ENCODE results near the gene NPHP4.
A peak's percentile ranks its signal among the peaks of the same experiment; 100 is the strongest.

The NPHP4 gene

GRCh38 chr1:5992026-5992813 lies at the start of gene NPHP4:
NPHP4 (minus strand) TSS chr1:5992425; CDS start chr1:5986289, 6,136 bp downstream.
- peak; percentile 98 for DNase-seq (ENCODE audit: low spot score)

DNA sequence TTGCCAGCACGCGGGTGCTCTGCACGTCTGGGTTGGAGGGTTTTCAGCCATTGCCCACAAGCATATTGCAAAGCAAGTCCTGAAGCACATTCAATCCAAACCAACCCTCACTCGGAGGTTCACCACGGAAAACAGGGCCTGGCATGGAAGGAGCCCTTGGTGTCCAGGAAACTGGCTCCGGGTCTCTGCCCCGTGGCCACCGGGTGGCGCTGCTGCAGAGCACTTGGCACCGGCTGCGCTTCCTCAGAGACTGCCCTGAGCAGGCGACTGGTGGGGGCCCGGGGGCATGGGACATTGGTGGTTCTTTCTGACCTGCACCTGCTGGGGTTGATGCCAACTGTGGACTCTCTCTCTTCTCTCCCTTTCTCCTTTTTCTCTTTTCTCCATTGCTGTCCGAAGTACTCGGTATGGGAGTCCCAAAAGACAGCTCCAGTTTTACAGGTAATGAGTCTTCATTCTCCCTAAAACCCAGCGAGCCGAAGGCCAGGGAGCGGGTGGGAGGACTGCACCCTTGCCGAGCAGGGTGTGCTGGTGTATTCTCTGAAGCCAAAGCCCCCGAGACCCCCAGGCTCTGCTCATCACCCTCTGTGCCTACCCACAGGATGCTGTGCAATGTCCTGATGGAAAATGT lies 49.3 kb upstream of the NPHP4 start:
- DNase-seq (ENCODE audit: low spot score), result peak; percentile 53

GRCh38 chr1:6040861-6041415 lies 48.7 kb upstream of the NPHP4 start:
- no peak for DNase-seq (ENCODE audit: low spot score)

- no peak for DNase-seq (ENCODE audit: low spot score)
These were observed 48.2 kb upstream of the NPHP4 start for GRCh38 chr1:6040444-6040843.

- no peak for DNase-seq (ENCODE audit: low spot score)
These were observed 46.8 kb upstream of the NPHP4 start for GRCh38 chr1:6039031-6039430.

DNA sequence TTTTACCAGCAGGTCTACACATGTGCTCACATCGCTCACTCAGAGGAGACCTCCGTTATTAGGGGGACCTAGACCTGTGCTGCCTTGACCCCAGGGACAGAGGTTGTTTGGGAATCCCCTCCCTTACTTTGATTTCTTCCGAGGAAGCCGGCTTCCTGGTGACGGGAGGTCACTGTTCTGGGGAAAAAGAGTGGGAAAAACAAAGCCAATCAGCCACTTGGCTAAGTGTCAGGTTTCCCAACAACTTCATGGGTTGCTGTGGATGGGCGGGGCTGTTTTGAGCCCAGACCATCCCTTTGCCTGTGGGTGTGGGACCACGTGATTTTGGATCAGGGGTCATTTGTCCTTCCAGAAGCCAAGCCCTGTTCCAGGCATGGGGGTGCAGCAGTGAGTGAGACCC lies 46.4 kb upstream of the NPHP4 start:
- DNase-seq (ENCODE audit: low spot score), result no peak

DNA sequence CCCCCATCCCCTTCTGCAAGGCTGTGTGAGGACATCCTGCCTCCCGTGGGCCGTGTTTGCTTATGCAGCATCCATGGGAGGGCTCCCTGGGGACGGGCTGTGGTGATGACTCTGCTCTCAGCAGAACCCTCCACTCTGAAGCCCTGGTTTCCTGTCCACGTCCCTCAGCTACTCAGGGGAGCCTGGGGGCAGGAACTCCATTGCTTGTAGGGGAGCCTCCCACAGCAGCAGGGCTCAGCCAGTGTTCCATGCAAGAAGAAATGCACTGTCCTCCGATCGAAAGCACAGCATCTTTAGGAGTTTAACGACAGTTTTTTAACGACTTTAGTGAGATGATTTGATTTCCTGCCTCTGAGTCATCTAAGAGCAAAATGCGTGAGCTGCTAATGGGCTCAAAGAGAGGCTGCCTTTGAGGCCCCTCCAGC lies 45.1 kb upstream of the NPHP4 start:
- peak; percentile 67 for DNase-seq (ENCODE audit: low spot score)

DNA sequence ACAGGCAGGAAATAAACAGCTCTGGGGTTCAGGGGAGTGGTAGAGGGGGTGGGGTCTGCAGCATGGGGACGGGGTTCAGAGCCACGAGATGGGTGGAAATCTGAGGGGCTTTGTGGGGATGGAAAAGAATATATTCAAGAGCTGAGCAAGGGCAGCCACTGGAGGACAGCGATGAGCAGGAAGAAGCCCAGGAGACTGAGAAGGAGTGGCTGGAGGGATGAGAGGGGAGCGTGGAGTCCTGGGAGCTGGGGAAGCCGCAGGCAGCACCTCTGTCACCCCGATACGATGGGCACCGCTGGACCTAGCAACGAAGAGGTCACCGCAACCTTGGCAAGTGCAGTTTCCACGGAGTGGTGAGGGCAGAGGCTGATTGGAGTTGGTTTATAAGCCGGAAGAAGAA lies 43.5 kb upstream of the NPHP4 start:
- no peak for DNase-seq (ENCODE audit: low spot score)

GRCh38 chr1:6035303-6035702 lies 43.1 kb upstream of the NPHP4 start:
- DNase-seq (ENCODE audit: low spot score), result no peak

GRCh38 chr1:6034750-6035096 lies 42.5 kb upstream of the NPHP4 start:
- DNase-seq (ENCODE audit: low spot score), result no peak

GRCh38 chr1:6033986-6034749 lies 41.9 kb upstream of the NPHP4 start:
- DNase-seq (ENCODE audit: low spot score), result peak; percentile 21

GRCh38 chr1:6033124-6033523 lies 40.9 kb upstream of the NPHP4 start:
- no peak for DNase-seq (ENCODE audit: low spot score)

GRCh38 chr1:6030547-6031261 lies 38.5 kb upstream of the NPHP4 start:
- DNase-seq (ENCODE audit: low spot score), result no peak

GRCh38 chr1:6030132-6030531 lies 37.9 kb upstream of the NPHP4 start:
- no peak for DNase-seq (ENCODE audit: low spot score)

GRCh38 chr1:6029351-6029750 lies 37.1 kb upstream of the NPHP4 start:
- no peak for DNase-seq (ENCODE audit: low spot score)

DNA sequence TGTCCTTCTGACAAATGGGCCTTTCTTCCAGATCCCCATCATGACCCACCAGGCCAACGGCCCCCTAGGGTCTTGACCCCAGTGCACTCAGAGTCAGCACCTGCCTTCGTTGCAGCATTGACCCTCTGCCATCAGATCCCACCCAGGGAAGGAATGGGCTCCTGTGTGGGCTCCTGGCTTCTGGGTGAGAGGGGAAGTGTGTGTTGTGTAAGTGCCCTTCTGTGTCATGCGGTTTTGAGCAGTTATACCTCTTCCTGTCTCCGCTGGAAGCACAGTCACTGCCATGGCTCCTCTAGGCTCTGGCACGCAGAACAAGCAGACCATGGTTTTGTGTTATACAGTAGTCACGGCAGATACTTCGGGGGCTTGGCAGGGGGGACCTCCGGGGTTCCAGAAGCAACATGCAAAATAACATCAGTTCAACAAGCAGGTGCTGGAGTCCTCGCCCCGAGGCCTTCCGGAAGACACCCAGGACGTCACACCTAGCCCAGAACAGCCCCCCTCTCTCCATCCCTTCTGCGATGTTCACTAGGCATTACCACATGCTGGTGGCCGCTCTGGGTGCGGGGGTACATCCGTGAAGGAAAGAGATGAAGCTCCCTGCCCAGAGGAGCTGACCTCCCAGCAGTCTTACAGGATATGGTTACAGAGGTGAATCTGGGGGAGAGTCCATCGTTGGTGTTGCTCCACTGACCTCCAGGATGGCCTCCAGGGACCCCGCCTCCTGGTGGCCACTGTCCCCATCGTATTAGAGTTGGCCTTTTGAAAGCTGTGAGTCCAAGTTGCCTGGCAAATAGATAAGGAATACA lies 36.0 kb upstream of the NPHP4 start:
- no peak for DNase-seq (ENCODE audit: low spot score)

DNA sequence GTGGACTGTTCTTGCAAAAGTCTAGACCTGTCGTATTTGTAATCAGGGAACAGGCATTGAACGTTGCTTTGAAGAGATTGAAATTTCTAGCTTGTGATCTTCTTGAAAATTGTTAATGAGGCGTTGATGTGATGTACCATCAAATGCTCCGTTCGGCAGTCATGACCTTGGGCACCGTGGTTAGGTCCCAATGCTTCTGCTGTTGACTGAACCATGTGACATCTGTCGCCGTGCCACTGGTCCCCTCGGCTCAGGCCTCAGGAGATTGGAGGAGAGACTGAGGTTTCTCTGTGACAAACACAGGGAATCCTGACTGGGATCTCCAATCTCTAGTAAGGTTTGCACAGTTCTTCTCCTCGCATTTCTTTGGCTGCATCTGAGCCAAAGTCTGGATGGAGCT lies 35.4 kb upstream of the NPHP4 start:
- no peak for DNase-seq (ENCODE audit: low spot score)

DNA sequence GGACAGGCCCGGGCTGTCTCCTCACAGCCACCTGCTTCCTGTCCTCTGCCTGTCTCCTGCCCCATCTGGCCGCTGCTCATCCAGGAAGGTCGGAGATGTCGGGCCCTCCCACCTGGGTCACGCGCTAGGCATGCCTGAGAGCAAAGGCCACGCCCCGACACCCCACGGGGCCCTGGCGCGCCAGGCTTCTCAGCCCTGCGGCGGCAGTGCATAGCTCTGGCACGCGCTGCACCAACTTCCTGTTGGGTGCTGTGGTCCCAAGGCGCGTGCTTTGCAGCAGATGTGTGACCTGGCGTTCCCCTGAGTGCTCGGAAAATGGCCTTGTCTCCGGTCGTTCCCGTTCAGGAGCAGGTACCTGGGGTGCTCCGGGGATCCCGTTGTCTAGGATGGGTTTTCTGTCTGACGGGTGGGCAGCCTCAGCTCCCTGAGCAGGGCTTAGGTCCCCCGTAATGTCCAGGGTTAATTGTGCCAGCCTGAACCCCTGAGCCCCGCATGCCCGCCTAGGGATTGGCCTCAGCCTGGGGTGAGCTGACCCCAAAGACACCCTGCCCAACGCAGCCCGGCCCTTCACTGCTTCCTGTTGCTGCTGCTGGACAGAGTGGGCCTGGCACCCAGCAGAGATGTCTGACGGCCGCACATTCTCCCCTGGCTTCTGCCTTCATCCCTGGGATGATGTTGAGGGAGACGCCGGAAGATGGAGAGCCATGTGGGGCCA lies 34.0 kb upstream of the NPHP4 start:
- peak; percentile 46 for DNase-seq (ENCODE audit: low spot score)

- no peak for DNase-seq (ENCODE audit: low spot score)
These were observed 33.3 kb upstream of the NPHP4 start for GRCh38 chr1:6025269-6026094.

GRCh38 chr1:6024376-6024775 lies 32.2 kb upstream of the NPHP4 start:
- DNase-seq (ENCODE audit: low spot score), result no peak

Data from kidney capillary endothelial cell (primary cell).